LNCAP (cell line): ENCODE results near the gene PRKAR1A.
A peak's percentile ranks its signal among the peaks of the same experiment; 100 is the strongest.

Source experiments
- CTCF ChIP-seq: fragments of 450-650 bp; IDR thresholded peaks from 2 replicates; pipeline ENCODE4 v1.5.1; 2017; ENCODE audit warnings: mild to moderate bottlenecking

The PRKAR1A gene

GRCh38 chr17:68501074-68501473, 11.2 kb upstream of the PRKAR1A start:
- no peak for TF ChIP-seq CTCF

- no peak for TF ChIP-seq CTCF
These were observed 6.3 kb upstream of the PRKAR1A start for GRCh38 chr17:68505951-68506350.

- no peak for TF ChIP-seq CTCF
These were observed 4.7 kb upstream of the PRKAR1A start for GRCh38 chr17:68507576-68507975.

GRCh38 chr17:68509141-68510057, 2.8 kb upstream of the PRKAR1A start:
- TF ChIP-seq CTCF: no peak

GRCh38 chr17:68511254-68511670, 968 bp upstream of the PRKAR1A start:
- peak; percentile 21; the same call in 1 of the 2 replicates for TF ChIP-seq CTCF

GRCh38 chr17:68511671-68512246, 471 bp upstream of the PRKAR1A start:
- TF ChIP-seq CTCF: no peak

GRCh38 chr17:68512960-68513474, 787 bp downstream of the PRKAR1A start:
- TF ChIP-seq CTCF: no peak
